ENCODE data around the gene MCF2L. TPM values are rescaled to one million over a fixed set of nuclear protein-coding genes. Genes with fewer than 3 reads are reported as not detected.

The MCF2L gene
- total RNA-seq, 2 donors from 2014 or later: 28.6 to 33.1 TPM

DNA sequence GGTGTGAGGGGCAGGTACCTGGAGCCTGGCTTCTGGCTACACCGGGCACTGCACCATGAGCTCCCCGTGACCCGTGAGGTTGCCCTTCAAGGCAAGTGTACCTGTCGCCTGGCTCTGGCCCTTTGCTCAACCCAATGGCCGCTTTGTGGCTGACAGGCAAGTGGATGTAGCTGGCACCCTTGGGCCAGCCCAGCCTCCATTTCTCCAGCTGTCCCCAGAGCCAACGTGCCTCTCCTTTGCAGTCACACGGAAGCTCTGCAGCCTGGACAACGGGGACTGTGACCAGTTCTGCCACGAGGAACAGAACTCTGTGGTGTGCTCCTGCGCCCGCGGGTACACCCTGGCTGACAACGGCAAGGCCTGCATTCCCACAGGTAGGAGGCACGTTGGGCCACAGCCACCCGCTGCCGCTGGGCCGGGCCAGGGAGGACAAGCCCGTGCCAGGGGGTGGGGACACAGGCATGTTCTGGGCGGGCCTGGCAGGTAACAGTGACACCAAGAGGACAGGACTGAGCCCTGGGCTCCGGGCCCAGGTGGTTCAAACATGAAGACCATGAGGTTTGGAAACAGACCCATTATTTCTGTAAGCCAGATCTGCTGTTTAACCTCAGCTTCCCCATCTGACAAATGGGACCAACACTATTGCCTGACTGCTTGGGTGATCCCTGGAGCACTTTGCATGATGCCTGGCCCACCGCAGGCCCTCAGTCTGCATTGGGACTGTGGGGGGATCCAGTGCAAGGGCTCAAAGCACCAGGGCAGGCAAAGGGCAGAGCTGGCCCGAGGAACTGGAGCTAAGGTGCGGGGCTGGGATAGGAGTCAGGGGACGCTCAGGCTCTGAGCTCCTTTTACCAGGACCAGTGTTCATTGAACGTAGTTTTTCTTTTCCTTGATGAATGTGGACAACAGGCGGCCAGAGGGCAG lies 171.9 kb downstream of the MCF2L start:
- peak; percentile 70 for DNase-seq (ENCODE audit: low spot score)
- intact Hi-C loops (cut with DNase I): no loop called here

DNA sequence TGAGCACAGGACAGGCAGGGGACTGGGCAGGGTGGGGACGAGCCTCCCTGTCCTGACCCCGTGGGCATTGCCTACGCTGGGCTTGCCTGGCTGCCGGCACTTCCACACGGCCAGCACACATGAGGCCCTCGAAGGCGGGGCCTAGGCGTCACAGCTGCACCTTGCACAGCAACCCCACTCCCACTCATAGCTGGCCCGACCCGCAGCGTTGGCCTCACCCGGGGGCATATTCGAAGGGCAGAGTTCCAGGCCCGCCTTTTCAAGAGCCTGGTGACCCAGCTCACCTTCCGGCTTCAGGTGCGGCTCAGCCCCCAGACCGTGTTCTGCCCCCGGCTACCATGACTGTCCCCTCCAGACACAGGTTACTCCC lies 172.6 kb downstream of the MCF2L start:
- intact Hi-C loops (cut with DNase I): no loop called here
- DNase-seq (ENCODE audit: low spot score): no peak

DNA sequence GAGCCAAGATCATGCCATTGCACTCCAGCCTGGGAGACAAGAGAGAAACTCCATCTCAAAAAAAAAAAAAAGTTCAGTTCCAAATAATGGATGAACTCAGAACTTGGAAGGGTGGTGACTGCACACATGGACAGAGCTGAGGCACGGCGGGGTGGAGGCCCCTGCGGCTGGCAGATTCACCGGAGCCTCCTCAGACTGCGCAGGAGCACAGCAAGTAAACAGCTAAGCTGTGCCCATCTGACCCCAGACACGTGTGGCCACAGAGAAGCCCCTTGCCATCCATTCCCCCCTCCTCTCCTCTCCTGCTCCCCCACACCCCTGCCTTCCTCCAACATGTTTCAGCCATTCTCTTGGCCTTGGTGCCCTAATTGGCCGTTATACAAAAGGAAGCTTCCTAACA lies 173.9 kb downstream of the MCF2L start:
- DNase-seq (ENCODE audit: low spot score): no peak
- intact Hi-C loops (cut with DNase I): no loop called here

DNA sequence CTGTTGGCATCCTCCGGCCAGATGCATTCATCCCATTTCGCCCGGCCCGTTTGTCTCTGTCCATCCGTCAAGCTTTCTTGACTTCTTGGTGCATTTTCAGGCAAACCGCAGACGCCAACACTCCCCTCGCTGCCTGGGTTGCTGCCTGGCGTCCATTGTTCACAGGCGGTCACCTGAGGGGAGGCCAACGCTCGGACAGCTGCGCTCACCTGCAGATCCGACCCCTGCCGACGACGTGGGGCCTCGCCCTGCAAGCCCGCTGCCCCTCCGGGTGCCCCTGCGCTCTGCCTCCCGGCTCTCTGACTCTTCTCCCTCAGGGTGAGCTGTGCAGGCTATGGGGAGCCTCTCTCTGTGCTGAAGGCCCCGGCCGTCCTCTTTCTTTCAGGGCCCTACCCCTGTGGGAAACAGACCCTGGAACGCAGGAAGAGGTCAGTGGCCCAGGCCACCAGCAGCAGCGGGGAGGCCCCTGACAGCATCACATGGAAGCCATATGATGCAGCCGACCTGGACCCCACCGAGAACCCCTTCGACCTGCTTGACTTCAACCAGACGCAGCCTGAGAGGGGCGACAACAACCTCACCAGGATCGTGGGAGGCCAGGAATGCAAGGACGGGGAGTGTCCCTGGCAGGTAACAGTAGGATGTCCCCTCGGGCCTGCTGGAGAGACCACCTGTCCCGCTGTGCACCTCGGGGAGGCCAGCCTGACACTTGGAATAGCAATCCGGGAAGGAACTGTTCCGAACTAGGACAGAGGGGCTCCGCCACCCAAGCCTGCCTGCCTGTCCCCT lies 174.6 kb downstream of the MCF2L start:
- intact Hi-C loops (cut with DNase I): no loop called here
- DNase-seq (ENCODE audit: low spot score): no peak

DNA sequence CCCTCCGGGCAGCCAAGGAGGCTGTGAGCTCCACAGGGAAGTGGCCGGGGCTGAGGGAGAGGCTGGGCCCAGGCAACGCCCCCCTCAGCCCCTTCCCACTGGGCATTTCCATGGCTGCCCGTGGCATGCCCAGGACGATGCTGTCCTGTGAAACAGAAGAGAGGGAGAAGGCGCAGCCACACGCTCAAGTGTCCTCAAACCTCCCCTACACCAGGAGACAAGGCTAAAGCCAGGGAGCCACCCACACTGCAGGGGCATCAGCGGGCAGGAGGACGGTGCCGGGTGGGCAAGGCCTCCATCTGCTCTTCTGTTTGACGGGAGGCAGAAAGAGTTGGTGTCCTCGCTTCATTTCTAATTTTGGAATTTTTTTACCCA lies 175.2 kb downstream of the MCF2L start:
- DNase-seq (ENCODE audit: low spot score): no peak
- intact Hi-C loops (cut with DNase I): no loop called here

DNA sequence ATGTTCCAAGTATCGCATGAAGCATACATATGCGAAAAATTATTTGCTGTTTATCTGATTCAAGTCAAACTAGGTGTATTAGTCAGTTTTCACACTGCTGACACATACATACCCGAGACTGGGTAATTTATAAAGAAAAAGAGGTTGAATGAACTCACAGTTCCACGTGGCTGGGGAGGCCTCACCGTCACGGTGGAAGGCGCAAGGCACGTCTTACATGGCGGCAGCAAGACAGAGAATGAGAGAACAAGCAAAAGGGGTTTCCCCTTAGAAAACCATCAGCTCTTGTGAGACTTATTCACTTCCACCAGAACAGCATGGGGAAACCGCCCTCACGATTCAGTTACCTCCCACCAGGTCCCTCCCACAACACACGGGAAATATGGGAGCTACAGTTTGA lies 176.5 kb downstream of the MCF2L start:
- no peak for DNase-seq (ENCODE audit: low spot score)
- intact Hi-C loops (cut with DNase I): no loop called here

DNA sequence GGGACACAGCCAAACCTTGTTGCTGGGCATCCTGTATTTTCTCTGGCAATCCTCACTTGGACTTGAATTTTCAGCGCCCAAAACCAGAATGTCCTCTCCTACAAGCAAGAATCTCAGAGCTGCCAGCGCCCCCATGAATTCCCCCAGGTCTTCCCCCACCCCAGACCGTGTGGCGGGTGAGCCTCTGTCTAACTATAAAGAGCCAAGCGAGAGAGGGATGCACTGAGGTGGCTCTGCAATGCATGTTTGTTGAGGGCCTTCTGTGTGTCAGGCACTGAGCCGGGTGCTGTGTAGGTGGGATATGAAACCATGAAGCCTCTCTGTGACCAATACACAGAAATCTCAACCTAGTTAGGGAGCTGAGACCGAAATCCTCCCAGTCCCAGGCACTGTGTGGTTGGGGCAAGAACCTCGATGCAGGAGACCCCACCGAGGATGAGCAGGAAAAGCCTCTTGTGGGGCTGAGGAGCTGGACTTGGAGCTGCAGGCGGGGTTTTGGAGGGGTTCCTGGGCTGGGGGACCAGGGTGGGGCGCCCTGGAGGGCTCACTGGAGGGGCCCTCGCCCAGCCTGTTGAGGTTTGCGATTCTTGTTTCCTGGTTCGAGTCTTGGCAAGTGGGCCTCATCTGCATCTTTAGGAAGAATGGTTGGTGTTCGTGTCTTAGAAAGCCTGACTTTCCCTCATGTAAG lies 177.0 kb downstream of the MCF2L start:
- intact Hi-C loops (cut with DNase I): no loop called here
- DNase-seq (ENCODE audit: low spot score): peak; percentile 46

DNA sequence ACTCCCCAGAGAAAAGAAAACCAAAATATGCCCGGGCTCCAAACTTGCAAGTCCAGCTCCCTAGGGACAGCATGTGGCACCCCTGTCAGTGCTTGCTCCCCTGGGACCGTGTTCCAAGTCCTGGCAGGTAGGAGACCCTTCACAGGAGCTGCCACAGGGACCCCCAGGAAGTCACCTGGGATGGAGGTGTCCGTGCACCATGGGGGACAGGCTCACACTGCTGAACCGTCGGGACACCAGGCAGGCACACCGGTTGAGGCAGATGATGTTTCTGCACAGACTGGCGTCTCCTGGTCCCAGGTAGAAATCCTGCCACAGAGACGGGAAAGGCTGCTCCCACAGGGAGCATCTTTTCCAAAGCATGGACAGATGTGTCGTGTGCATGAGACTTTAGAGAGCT lies 177.7 kb downstream of the MCF2L start:
- intact Hi-C loops (cut with DNase I): no loop called here
- peak; percentile 37 for DNase-seq (ENCODE audit: low spot score)

DNA sequence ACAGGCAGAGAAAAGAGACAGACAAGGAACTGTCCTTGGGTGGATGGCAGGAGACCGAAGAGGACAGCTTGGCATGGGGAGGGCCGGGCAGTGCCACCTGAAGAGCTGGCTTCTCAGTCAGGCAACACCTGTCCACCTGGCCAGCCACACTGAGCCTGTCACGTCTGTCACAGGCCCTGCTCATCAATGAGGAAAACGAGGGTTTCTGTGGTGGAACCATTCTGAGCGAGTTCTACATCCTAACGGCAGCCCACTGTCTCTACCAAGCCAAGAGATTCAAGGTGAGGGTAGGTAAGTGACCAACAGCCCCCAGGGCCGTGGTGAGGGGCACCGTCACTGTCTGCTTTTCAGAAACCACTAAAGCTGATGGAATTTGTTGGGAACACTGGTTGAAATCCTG lies 178.2 kb downstream of the MCF2L start:
- intact Hi-C loops (cut with DNase I): no loop called here
- peak; percentile 45 for DNase-seq (ENCODE audit: low spot score)

DNA sequence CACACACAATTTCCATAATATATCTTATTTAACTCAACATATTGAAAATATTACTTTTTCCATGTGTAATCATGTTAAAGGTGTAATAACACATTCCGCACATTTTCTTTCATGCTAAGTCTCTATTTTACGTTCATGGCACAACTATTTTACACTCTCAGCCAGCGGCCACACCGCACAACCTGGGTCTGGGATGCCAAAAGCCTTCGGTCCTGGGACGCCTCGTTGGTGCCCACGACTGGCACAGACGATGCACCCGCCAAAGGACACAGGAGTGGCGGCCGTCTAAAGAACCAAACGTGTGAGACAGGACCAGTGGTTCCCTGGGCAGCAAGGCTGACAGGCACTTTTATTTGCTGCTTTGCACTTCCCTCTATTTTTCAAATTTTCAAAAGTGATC lies 179.4 kb downstream of the MCF2L start:
- peak; percentile 51 for DNase-seq (ENCODE audit: low spot score)
- intact Hi-C loops (cut with DNase I): no loop called here

DNA sequence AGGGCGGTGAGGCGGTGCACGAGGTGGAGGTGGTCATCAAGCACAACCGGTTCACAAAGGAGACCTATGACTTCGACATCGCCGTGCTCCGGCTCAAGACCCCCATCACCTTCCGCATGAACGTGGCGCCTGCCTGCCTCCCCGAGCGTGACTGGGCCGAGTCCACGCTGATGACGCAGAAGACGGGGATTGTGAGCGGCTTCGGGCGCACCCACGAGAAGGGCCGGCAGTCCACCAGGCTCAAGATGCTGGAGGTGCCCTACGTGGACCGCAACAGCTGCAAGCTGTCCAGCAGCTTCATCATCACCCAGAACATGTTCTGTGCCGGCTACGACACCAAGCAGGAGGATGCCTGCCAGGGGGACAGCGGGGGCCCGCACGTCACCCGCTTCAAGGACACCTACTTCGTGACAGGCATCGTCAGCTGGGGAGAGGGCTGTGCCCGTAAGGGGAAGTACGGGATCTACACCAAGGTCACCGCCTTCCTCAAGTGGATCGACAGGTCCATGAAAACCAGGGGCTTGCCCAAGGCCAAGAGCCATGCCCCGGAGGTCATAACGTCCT lies 180.0 kb downstream of the MCF2L start:
- peak; percentile 75 for DNase-seq (ENCODE audit: low spot score)
- intact Hi-C loops (cut with DNase I): no loop called here

Other genes starting within 250 kb of the MCF2L start
- under 1 TPM in 1 of 2 donors, not detected in 1; 0.10 TPM for gene F7, start 136.6 kb downstream of the MCF2L start, total RNA-seq
- gene F10, start 153.6 kb downstream of the MCF2L start, total RNA-seq: 10 to 100 TPM; 19.8 to 48.4 TPM
- not detected for gene PROZ, start 189.4 kb downstream of the MCF2L start, total RNA-seq
- gene PCID2, start 239.5 kb downstream of the MCF2L start, total RNA-seq: 10 to 100 TPM; 31.4 to 32.2 TPM
- gene CUL4A, start 240.4 kb downstream of the MCF2L start, total RNA-seq: 10 to 100 TPM; 57.5 to 58.5 TPM

Measured in posterior vena cava (tissue), 2 donors.